GM19455 (cell line): ENCODE data around the gene ITPR2.

Experiments used
- ATAC-seq: cut with Tn5 transposase; IDR thresholded peaks from one replicate; pipeline ENCODE4 v1.9.1; 2021; ENCODE audit not compliant: unreplicated experiment

The ITPR2 gene

DNA sequence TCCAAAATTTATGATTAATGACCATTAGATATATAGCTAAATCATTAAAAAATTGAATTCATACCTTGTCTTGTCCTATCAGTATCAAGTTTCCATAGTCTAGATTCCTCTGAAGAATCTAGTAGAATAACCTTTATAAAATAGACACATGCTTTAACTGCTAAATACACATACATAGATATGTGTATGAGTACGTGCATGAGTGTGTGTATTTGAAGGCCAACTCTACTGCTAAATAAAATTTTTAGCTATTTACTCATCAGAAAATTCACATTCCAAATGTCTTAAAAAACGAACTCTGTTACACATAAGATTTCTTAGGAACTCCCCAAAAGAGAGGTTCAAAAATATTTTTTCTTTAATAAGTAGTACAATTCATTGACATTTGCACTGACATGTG lies 404.6 kb downstream of the ITPR2 start:
- ATAC-seq = no peak

DNA sequence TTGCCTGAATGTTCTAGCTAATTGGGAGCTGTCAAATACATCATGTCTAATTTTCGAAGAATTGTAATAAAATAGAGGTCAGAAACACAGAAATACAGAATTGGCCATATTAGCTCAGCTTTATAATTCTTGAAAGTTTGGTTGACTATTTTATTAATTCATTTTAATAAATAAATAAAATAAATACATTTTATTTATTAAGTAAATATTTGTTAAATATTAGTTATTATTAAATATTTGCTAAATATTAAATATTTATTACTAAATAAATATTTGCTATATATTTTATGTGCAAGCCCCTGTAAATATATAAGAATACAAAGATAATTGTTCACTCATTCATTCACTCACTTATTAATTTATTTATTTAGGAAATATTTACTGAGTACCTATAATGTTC lies 406.3 kb downstream of the ITPR2 start:
- ATAC-seq = no peak

DNA sequence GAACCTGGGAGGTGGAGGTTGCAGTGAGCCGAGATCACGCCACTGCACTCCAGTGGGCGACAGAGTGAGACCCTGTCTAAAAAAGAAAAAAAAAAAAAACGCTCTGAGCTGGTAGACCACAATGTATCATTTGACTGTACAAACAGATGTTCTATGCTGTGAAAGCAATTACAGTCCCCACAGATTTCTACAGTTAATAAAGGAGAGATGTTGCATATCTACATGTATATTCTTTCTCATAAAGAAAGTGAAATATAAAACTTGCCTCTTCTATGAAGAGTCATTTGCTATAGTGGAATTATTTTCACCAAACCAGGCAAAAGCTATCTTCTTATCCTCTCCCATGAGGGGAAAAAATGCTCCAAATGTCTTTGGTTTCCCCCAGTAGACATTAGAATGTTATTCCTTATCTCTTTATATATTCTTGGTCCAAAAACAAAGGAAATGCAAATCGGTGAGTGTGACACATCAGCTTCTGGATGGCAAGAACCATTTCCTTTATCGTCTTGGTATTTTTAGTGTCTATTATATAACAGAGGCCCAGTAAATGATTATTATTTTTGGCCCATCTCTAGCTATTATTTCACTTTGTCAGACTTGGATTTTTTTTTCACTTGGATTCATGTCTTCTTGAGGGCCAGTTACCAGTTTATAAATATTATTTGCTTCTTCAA lies 407.3 kb downstream of the ITPR2 start:
- ATAC-seq = peak; percentile 41

DNA sequence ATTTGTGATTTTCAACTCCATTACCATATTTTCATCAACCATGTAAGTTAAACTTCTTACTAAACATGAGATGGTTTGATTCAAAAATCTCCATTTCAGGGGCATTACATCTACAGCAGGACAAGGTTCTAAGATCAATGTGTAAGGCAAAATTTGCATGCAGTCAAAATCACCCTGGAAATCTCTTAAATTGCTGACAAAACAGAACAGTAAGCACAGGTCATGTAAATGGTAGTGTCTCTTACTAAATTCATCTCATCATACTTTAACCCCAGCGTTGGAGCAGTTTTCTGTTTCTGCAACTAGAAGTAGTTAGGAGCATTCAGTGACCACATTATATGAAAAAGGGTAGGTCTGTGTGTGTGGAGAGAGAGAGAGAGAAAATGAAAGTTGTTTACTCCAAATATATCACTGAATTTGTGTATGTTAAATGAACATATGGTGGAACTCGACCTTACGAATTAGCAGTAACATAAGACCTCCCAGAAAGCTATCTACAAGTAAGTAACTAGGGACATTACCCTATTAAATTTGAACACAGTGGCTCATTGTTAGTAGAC lies 410.1 kb downstream of the ITPR2 start:
- ATAC-seq = peak; percentile 75

DNA sequence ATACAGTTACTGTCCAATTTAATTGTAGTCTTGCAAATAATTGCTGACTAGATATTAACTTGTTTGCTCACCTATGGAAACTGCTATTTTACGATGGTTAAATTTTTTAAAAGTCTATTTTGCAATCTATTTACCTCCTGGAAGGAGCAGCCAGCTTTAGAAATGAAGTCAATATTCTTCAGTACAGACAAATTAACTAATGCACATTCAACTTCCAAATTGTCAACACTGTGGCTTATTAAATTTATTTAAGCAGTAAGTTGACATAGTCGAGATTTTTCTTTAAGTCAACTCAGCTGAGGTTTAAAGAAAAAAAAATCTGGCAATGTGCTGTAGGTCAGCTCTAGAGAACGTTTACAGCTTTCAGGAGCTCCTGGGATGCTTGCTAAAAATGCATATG lies 416.4 kb downstream of the ITPR2 start:
- no peak for ATAC-seq

DNA sequence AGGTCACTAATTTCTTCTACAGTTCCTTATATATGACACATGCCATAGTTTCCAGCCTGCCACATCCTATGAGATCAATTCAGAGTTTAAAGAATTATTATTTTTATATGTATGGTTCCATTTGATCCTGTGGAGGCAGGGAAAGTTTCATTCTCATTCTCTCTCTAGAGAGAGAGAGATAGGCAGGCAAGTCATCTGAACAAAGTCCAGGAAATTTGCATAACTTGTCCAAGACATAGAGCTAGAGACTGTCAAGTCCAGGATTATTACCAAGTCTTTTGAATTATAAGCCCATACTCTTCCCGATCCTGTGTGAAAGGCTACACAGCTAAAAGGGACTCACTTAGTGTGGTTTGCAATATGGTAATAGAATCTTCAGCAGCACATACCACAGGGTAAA lies 422.3 kb downstream of the ITPR2 start:
- ATAC-seq = no peak

DNA sequence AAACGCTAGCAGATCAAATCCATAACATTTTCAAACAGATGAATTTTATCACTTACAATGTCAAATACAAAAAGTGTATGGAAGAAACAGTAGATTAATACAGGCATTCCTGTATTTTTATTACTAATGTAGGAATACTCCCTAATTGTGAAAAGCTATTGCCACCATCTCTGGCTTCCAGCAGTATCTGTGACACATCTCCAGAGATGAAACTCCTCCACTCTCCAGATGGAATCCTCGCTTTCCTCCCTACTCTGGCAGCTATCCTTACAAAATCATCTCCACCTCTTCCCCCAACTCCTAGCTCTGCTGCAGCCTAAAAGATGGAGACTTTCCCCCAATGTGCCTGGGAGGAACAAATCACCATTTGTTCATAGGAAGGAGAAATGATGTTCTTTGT lies 426.2 kb downstream of the ITPR2 start:
- ATAC-seq = no peak

DNA sequence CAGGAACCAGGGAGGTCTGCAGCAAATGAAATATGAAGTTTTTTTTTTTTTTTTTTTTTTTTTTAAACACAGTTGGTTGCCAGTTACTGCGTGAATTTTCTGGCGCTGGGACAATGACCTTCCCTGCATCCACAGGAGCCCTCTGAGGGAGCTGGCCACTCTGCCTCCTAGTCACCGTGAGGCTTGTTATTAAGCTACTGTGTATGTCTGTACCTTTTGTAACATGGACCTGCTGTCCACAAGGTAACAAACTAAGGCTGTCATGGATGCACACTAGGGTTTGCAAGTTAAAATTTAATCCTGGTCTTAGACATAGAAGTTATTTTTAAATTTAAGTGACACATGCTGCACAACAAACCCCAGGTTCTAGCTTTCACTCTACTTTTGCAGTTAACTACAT lies 426.6 kb downstream of the ITPR2 start:
- no peak for ATAC-seq

DNA sequence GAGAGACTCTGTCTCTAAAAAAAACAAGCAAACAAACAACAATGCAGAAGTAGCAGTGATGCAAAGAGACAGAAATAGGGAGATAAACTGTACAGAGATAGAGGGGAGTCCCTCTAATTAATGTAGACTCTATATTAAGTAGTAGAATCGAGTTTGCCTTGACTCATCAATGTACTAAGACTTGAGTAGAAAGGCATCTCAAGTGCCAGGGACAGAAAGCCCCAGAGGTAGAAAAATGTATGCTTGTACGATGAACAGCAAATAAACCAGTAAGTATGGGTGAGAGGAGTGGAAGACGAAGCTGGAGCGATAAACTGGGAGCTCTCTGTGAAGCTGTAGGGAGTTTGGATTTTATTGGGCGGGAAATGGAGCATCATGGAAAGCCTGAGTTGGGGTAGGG lies 429.4 kb downstream of the ITPR2 start:
- ATAC-seq = no peak

DNA sequence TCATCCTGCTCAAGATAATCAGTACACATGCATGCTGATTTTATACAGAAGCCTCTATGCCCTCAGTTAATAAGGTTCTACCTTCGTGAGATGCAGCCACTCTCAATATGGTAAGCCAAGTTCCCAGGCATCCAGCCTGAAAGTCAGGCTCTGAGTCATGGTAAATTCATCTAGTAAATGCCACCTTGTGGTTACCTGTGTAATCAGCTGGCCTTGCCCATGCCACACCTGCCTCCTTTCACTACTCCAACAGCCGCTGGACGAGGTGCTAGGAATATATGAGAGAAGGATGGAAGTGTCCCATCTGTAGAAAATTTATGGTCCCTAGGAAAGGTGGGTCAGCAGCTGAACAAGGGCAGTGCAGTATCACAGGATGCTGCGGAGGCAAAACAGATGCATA lies 430.3 kb downstream of the ITPR2 start:
- no peak for ATAC-seq

DNA sequence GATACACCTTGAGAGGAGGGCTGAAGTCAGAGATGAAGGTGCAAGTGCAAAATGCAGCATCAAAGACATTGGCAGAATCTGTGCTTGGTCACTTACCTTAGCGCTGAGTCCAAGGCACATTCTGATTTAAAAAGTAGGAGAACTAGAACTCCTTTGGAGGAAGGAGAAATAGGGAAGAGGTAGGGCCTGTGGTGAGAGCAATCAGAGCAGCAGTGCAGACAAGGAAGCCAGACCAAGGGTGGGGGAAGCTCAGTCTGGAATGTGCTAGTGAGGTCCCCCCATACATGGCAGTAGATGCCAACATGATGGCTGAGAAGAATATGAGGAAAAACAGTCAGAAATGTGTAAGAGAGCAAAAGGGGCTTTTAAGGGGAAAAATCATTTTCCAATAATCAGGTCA lies 431.1 kb downstream of the ITPR2 start:
- ATAC-seq = no peak

DNA sequence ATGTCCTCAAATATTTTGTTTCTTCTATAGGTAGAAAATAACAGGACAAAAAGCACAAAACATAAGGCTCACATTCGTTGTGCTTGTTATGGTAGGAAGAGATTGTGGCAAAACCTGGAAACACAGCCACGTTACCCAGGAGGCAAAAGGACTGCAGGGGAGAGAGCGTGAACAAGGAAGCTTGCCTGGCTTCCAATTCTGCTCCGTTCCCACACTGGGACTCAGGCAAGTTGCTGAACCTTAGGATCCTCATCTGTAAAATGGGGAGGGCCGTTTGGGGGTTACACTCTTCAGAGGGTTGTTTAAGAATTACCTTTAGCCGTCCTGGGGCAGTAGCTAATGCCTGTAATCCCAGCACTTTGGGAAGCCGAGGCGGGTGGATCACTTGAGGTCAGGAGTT lies 432.4 kb downstream of the ITPR2 start:
- no peak for ATAC-seq

DNA sequence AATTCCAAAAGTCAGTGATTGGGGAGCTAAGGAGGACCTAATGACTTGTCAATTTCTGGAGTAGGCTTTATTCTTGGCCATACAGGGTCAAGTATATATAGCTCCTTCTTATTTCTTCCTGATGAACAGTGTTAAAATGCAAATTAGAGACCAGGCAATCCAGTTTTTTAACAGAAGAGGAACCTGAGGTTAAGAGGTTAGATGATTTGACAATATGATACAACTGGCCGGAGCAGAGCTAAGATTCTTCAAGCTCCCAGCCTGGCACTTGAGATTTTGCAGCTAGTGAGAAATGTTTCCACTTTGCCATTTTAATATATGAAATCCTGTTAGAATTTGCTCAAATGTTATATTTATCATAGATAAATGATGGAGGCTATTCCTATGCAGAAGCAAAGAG lies 433.6 kb downstream of the ITPR2 start:
- no peak for ATAC-seq

DNA sequence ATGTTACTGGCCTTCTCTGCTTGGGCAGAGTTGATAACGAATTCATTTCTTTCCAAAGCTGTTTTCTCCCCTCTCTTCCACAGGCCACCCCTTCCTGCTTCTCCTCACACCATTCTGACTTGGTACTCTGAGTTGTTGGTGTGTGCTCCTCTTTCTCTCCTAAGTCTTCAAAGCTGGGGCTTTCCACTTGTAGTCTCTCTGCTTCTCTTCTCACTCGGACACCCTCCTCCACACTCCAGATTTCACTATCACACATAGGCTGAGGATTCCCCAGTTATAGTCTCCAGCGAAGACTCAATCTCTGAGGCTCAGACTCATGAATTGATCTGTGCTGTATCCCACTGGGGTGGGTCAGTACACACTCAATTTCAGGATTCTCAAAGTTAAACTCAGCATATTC lies 436.6 kb downstream of the ITPR2 start:
- no peak for ATAC-seq

DNA sequence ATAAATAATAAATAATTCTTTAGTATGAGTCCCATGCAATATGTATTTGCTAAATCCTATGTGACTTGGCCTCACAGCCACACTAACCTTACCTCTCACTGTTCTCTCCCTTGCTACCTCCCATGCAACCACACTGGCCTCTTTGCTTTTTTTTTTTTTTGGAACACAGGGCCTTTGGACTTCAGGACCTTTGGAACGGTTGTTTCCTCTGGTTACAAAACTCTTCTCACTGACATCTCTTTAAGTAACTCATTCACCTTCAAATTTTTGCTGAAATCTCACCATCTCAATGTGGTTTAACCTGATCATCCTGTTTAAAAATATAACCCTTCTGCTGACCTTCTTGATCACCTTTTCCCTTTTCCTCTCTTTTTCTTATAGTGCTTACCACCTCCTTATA lies 443.7 kb downstream of the ITPR2 start:
- ATAC-seq = no peak

DNA sequence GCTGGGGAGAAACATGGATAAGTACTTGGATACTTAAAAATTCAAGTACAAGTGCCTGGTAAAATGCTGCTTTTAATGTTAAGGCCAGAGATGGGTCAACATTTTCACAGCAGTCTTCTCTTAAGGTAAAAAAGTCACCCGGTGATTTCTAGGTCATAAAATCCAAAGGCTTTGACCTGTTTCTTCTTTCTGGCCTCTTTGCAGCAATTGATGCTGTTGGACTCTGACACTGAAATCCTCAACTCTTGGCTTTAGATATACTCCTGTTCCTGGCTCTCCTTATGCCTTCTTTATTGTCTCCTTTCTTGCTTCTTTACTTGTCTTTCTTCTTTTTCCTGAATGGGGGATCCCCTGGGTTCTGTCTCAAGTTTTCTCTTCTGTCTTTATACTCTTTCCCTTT lies 448.5 kb downstream of the ITPR2 start:
- ATAC-seq = no peak

DNA sequence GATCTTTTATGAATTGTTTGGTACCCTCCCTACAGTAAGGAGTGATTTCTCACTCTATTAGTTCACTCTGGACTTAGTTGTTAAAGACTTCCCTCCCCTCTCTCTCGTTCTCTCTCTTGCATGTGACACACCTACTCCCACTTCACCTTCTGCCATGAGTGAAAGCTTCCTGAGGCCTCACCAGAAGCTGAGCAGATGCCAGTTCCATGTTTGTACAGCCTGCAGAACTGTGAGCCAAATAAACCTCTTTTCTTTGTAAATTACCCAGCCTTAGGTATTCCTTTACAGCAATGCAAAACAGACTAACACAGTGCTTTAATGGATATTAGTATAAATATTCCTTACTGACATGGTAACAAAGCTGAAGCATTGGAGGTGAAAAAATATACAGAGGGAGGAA lies 450.0 kb downstream of the ITPR2 start:
- no peak for ATAC-seq

DNA sequence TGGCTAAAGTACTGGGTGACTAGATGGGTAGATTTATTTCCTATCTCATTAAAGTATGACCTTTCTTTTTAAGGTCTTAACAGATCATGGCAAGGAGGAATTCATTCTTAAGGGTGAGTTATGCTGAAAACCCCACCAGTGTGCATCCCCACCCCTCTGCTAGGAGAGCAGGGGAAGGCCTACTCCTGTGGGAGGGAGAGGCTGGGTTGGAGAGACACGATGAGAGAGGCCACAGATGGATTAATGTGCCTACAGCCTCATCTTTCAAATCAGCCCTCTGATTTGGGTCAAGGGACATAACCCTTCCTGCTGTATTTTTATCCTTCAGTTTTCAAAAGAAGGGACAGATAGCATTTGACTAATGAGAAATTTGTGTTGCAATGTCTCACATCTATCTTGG lies 452.1 kb downstream of the ITPR2 start:
- ATAC-seq = no peak

DNA sequence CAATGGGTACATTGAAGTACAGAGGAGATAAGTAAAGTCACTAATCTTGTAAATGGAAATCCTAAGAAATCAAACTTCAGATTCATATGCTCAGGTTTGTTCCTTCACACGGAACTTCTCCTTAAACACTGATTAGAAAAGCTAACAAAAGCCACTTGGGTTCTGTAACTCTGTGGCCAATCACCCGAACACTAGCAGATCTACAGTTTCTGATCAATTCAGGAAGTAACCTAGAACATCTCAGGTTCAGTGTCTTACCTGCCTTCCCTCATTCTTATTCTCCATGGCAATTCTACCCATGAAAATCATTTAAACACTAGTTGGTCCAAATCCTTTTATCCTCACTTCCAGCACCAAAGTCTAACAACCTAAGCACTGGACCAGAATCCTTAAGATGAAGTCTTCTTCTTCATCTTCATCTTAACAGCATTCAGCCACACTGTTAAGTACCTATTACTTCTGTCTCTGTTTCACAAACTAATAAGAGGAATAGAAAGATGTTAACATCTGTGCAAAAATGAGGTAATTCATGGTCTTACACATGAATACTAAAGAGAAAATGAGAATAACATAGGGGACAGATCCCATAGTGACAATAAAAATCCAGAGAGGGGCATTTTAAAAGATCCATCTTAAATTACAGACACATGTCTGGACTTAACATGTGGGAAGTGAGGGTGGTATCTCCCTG lies 453.1 kb downstream of the ITPR2 start:
- no peak for ATAC-seq

DNA sequence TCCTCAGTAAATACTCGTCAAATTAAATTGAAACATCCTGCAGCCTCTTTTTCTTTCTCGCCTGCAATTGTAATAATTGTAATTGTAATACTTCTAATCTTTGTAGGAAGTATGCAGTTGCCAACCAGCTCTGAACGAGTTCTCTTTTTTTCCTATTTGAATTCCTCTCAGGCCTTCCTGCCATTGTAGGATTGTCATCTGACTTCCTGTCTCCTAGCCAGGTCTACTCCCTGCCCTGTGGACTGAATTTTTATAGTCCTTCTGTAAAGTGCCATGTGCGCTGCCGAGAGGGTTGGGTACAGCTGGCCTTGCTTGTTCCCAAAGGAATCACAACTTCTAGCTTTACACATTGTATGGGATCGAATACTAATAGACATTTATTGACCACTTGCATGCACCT lies 454.3 kb downstream of the ITPR2 start:
- ATAC-seq = no peak

DNA sequence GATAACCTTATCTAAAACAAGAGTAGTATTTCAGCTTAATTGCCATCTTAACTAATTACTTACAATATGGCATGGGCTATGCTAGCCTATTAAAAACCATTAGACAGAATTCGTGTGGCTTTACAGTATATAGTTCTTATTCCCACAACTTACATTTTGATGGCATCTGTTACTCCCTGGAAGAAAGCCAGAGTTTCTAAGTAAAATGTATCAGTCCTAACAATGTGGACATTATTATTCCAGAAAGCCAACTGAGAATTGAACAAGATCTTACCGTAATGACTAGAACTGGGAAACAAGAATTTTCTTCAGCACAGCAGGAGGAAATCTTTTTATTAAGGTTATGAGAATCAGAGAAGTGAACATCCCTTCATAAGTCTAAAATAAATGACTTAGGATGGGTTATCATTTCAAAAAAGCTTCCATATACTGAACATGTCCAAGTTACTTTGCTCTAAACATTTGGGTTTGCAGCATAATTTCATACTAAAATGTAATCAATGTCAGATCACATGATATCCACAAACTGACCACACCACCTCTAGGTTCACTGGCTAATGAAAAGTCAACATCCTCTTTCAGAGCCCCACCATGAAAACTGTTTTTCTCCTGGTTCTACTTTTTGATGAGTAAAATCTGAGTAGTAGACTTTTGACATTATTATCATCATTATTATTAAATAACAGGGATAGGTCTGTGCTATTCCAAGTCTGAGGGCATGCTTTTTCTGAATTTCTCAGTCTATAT lies 457.9 kb downstream of the ITPR2 start:
- no peak for ATAC-seq
